ENCODE data around the gene NAA80.
A peak's percentile ranks its signal among the peaks of the same experiment; 100 is the strongest.

DNA sequence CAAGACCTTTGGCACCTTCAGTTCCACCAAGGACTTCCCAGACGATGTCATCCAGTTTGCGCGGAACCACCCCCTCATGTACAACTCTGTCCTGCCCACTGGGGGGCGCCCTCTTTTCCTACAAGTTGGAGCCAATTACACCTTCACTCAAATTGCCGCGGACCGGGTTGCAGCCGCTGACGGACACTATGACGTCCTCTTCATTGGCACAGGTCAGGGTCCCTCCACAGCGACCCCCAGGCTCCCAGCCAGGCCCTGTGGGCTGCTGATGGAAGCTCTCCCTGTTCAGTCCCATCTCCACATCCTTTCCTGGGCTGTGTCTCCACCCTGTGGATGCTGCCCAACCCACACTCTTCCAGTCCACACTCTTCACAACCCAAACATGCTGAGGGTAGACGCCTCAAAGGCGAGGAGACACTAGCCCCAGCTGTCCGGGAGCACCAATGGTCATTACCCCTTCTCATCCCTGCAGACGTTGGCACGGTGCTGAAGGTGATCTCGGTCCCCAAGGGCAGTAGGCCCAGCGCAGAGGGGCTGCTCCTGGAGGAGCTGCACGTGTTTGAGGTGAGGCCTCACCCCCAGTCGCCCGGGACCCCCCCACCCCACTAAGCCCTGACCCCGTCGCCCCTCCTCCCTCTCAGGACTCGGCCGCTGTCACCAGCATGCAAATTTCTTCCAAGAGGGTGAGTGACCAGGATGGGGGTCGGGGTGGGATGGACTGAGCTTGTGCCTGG is 24.7 kb downstream of the NAA80 start:
- TF ChIP-seq, protein P1, sequence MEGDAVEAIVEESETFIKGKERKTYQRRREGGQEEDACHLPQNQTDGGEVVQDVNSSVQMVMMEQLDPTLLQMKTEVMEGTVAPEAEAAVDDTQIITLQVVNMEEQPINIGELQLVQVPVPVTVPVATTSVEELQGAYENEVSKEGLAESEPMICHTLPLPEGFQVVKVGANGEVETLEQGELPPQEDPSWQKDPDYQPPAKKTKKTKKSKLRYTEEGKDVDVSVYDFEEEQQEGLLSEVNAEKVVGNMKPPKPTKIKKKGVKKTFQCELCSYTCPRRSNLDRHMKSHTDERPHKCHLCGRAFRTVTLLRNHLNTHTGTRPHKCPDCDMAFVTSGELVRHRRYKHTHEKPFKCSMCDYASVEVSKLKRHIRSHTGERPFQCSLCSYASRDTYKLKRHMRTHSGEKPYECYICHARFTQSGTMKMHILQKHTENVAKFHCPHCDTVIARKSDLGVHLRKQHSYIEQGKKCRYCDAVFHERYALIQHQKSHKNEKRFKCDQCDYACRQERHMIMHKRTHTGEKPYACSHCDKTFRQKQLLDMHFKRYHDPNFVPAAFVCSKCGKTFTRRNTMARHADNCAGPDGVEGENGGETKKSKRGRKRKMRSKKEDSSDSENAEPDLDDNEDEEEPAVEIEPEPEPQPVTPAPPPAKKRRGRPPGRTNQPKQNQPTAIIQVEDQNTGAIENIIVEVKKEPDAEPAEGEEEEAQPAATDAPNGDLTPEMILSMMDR (IDR thresholded peaks at IDR 0.05): peak; percentile 73 to 79 (median 76)
- no peak for TF ChIP-seq POLR2A (IDR thresholded peaks at IDR 0.05)
